ENCODE measurements around the gene PHYHD1. TPM values are rescaled to one million over a fixed set of nuclear protein-coding genes. Genes with fewer than 3 reads are reported as not detected.

PHYHD1 gene
- total RNA-seq, 1 donor from 2014 or later: 6.0 TPM

DNA sequence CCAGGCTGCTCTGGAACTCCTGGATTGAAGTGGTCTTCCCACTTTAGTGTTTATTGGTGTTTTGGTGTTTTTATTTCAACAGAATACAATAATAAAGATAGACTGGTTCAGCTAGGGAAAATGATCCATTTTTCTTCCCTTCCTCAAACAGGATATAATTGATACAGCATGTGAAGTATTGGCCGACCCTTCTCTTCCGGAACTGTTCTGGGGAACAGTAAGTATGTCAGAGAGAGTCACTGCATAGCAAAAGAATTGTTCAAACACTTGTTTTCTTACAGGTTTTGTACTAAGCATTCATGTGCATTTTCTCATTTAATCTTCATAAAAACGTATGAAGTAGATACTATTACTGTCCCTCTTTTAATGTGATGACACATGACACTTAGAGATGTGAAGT lies 58.3 kb downstream of the PHYHD1 start:
- Mint-ChIP-seq H3K36me3 (ENCODE audit: unreplicated experiment) (peaks cover 51% of the 10 kb centered on the region), H3K4me1 (ENCODE audit: unreplicated experiment) (no peaks in the 10 kb centered on the region), H3K9me3 (ENCODE audit: unreplicated experiment) (no peaks in the 10 kb centered on the region), H3K27ac (ENCODE audit: unreplicated experiment) (no peak overlapping the region), H3K4me3 (ENCODE audit: unreplicated experiment) (no peak overlapping the region), H3K27me3 (ENCODE audit: unreplicated experiment) (no peaks in the 10 kb centered on the region)
- TF ChIP-seq, protein P1, sequence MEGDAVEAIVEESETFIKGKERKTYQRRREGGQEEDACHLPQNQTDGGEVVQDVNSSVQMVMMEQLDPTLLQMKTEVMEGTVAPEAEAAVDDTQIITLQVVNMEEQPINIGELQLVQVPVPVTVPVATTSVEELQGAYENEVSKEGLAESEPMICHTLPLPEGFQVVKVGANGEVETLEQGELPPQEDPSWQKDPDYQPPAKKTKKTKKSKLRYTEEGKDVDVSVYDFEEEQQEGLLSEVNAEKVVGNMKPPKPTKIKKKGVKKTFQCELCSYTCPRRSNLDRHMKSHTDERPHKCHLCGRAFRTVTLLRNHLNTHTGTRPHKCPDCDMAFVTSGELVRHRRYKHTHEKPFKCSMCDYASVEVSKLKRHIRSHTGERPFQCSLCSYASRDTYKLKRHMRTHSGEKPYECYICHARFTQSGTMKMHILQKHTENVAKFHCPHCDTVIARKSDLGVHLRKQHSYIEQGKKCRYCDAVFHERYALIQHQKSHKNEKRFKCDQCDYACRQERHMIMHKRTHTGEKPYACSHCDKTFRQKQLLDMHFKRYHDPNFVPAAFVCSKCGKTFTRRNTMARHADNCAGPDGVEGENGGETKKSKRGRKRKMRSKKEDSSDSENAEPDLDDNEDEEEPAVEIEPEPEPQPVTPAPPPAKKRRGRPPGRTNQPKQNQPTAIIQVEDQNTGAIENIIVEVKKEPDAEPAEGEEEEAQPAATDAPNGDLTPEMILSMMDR (IDR thresholded peaks at IDR 0.05): no peak
- DNase-seq (ENCODE audit: extremely low spot score, unreplicated experiment): no peak

DNA sequence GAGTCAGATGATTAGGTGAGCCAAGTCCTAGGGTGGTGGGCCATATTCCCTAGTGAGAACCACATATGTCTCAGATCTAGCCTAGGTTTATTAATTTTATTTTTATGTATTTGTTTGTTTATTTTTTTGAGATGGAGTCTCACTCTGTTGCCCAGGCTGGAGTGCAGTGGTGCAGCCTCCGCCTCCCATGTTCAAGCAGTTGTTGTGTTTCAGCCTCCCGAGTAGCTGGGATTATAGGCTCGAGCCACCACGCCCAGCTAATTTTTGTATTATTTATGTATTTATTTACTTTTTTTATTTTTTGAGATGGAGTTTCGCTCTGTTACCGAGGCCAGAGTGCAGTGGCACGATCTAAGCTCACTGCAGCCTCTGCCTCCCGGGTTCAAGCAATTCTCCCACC lies 62.8 kb downstream of the PHYHD1 start:
- TF ChIP-seq, protein P1 (IDR thresholded peaks at IDR 0.05): no peak

DNA sequence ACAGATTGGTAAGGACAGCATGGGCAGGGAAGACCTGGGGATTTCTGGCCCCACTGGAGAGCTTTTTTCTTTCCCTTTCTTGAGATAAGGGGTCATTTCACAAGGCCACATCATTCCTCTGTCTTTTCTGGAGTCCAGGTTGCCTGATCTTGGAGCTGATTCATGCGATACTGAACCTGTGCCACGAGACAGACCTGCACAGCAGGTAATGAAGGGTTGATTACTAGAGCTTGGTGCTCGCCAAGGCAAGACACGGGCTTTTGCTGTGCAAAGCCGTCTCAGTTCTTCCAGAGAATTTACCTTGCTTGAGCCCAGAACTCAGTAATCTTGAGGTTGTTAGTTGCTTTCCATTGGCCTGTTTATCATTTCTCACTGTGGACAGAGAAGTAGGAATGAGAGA lies 65.9 kb downstream of the PHYHD1 start:
- Mint-ChIP-seq H3K27me3 (ENCODE audit: unreplicated experiment) (no peaks in the 10 kb centered on the region), H3K4me1 (ENCODE audit: unreplicated experiment) (peaks cover 10% of the 10 kb centered on the region), H3K4me3 (ENCODE audit: unreplicated experiment) (no peak overlapping the region), H3K27ac (ENCODE audit: unreplicated experiment) (no peak overlapping the region), H3K9me3 (ENCODE audit: unreplicated experiment) (no peaks in the 10 kb centered on the region), H3K36me3 (ENCODE audit: unreplicated experiment) (peaks cover 42% of the 10 kb centered on the region)
- DNase-seq (ENCODE audit: extremely low spot score, unreplicated experiment): no peak
- TF ChIP-seq, protein P1 (IDR thresholded peaks at IDR 0.05): no peak

More for the DNA sequence above, 62.8 kb downstream of the PHYHD1 start:
- Mint-ChIP-seq H3K27me3 (ENCODE audit: unreplicated experiment) (no peaks in the 10 kb centered on the region), H3K9me3 (ENCODE audit: unreplicated experiment) (no peaks in the 10 kb centered on the region), H3K4me1 (ENCODE audit: unreplicated experiment) (peaks cover 10% of the 10 kb centered on the region), H3K27ac (ENCODE audit: unreplicated experiment) (no peak overlapping the region), H3K4me3 (ENCODE audit: unreplicated experiment) (no peak overlapping the region), H3K36me3 (ENCODE audit: unreplicated experiment) (peaks cover 66% of the 10 kb centered on the region)
- DNase-seq (ENCODE audit: extremely low spot score, unreplicated experiment): no peak

DNA sequence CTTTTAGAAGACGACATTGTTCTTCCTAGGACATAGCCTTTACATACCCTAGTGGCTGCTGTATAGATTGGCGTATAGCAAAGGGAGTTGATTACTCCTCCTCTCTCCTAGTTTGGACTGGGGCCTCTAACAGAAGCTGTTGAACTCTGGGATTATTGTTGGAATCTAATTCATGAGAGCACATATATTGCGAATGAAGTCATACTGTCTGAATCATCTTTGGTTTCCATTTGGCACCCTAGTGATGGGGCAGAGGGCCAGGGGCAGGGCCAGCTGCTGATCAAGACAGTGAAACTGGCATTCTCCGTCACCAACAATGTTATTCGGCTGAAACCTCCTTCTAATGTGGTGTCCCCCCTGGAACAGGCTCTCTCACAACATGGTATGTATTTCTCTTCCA lies 67.0 kb downstream of the PHYHD1 start:
- no peaks in the 10 kb centered on the region for H3K27me3 Mint-ChIP-seq (ENCODE audit: unreplicated experiment)
- H3K4me1 Mint-ChIP-seq (ENCODE audit: unreplicated experiment): peaks cover 10% of the 10 kb centered on the region
- no peak for DNase-seq (ENCODE audit: extremely low spot score, unreplicated experiment)
- TF ChIP-seq, protein P1 (IDR thresholded peaks at IDR 0.05): no peak
- peaks cover 35% of the 10 kb centered on the region for H3K36me3 Mint-ChIP-seq (ENCODE audit: unreplicated experiment)
- no peak overlapping the region for H3K4me3 Mint-ChIP-seq (ENCODE audit: unreplicated experiment)
- H3K27ac Mint-ChIP-seq (ENCODE audit: unreplicated experiment): peak overlapping the region; percentile 60
- no peaks in the 10 kb centered on the region for H3K9me3 Mint-ChIP-seq (ENCODE audit: unreplicated experiment)

Other genes starting within 250 kb of the PHYHD1 start
- gene SET, start 231.8 kb upstream of the PHYHD1 start, total RNA-seq: 381 and 382 TPM in 2 replicates
- 7.5 and 8.0 TPM in 2 replicates for gene PKN3, start 218.5 kb upstream of the PHYHD1 start, total RNA-seq
- 24.7 and 24.8 TPM in 2 replicates for gene ZDHHC12, start 196.9 kb upstream of the PHYHD1 start, total RNA-seq
- 61.2 and 61.9 TPM in 2 replicates for gene ZER1, start 149.1 kb upstream of the PHYHD1 start, total RNA-seq
- 32.8 and 33.3 TPM in 2 replicates for gene TBC1D13, start 133.7 kb upstream of the PHYHD1 start, total RNA-seq
- 24.4 and 29.3 TPM in 2 replicates for gene ENDOG, start 102.5 kb upstream of the PHYHD1 start, total RNA-seq
- gene SPOUT1, start 91.2 kb upstream of the PHYHD1 start, total RNA-seq: 34.8 and 36.7 TPM in 2 replicates
- gene KYAT1, start 39.0 kb upstream of the PHYHD1 start, total RNA-seq: 5.3 and 6.5 TPM in 2 replicates
- gene LRRC8A, start 38.8 kb upstream of the PHYHD1 start, total RNA-seq: 39.5 and 42.8 TPM in 2 replicates
- gene DOLK, start 26.6 kb downstream of the PHYHD1 start, total RNA-seq: 27.4 and 30.5 TPM in 2 replicates
- gene NUP188, start 26.7 kb downstream of the PHYHD1 start, total RNA-seq: 44.5 and 49.0 TPM in 2 replicates
- 105 and 113 TPM in 2 replicates for gene SH3GLB2, start 107.3 kb downstream of the PHYHD1 start, total RNA-seq
- gene MIGA2, start 115.6 kb downstream of the PHYHD1 start, total RNA-seq: 27.5 and 29.9 TPM in 2 replicates
- gene DOLPP1, start 160.1 kb downstream of the PHYHD1 start, total RNA-seq: 13.3 and 19.3 TPM in 2 replicates
- 55.1 and 55.5 TPM in 2 replicates for gene CRAT, start 189.8 kb downstream of the PHYHD1 start, total RNA-seq
- 140 and 150 TPM in 2 replicates for gene PTPA, start 190.4 kb downstream of the PHYHD1 start, total RNA-seq